IMR-90 (cell line): Measurements from ENCODE around the gene CFP. TPM values are rescaled to one million over a fixed set of nuclear protein-coding genes. Genes with fewer than 3 reads are reported as not detected.
A peak's percentile ranks its signal among the peaks of the same experiment; 100 is the strongest.

Experiments used
- ATAC-seq: fragments of 200-7000 bp; cut with Tn5 transposase; 2 replicates; pipeline ENCODE4 v1.9.1; 2020; ENCODE audit warnings: low read depth, mild to moderate bottlenecking, moderate library complexity
- BruUV-seq: library from RNA; stranded (reverse); fragments of 400-500 nt; replicated peaks from 2 replicates; lab custom pipeline; 2021; lab: Mats Ljungman, UMichigan
- CTCF ChIA-PET: fragments of 300-600 bp; formaldehyde crosslinking; extraction: SDS; loops from one replicate; lab custom pipeline; 2021; ENCODE audit warnings: antibody characterized with exemption; lab: Yijun Ruan, JAX
- POLR2A ChIA-PET: fragments of 300-600 bp; sonication (Branson Sonifier 250); formaldehyde crosslinking; loops from one replicate; lab custom pipeline; 2022; ENCODE audit warnings: antibody characterized with exemption; ENCODE audit not compliant: unreplicated experiment; lab: Charles Lee
- DNase-seq: peaks from one replicate; pipeline ENCODE4 v3.0.0; 2013
- H2AFZ ChIP-seq: replicated peaks from 2 replicates; pipeline ENCODE3; 2013; ENCODE audit warnings: low read length, mild to moderate bottlenecking; ENCODE audit not compliant: poor library complexity
- H2AK5ac ChIP-seq: 2 replicates; pipeline ENCODE4 v1.6.1; 2013; ENCODE audit warnings: low read depth, low read length, inconsistent platforms
- H2AK9ac ChIP-seq: replicated peaks from 2 replicates; pipeline ENCODE3; 2013; ENCODE audit warnings: mild to moderate bottlenecking, low read depth, low read length, moderate library complexity; ENCODE audit not compliant: poor library complexity
- H2BK120ac ChIP-seq: 2 replicates; pipeline ENCODE4 v1.6.1; 2013; ENCODE audit warnings: low read depth, low read length, inconsistent platforms
- H2BK15ac ChIP-seq: 3 replicates; pipeline ENCODE4 v1.6.1; 2013; ENCODE audit warnings: low read depth, low read length, inconsistent platforms
- H2BK20ac ChIP-seq: 2 replicates; pipeline ENCODE4 v1.6.1; 2013; ENCODE audit warnings: low read depth, mild to moderate bottlenecking, inconsistent platforms, low read length, moderate library complexity
- H2BK5ac ChIP-seq: 2 replicates; pipeline ENCODE4 v1.6.1; 2013; ENCODE audit warnings: mild to moderate bottlenecking, low read depth, low read length, inconsistent platforms; ENCODE audit not compliant: poor library complexity, severe bottlenecking
- H3K14ac ChIP-seq: replicated peaks from 2 replicates; pipeline ENCODE4 v1.6.1; 2013; ENCODE audit warnings: low read depth, low read length, inconsistent platforms
- H3K18ac ChIP-seq: 2 replicates; pipeline ENCODE4 v1.6.1; 2013; ENCODE audit warnings: low read depth, low read length, control low read depth
- H3K23ac ChIP-seq: 2 replicates; pipeline ENCODE4 v1.6.1; 2013; ENCODE audit warnings: low read depth, low read length, inconsistent platforms
- H3K27ac ChIP-seq: 2 replicates; pipeline ENCODE4 v1.5.1; 2013; ENCODE audit warnings: mild to moderate bottlenecking, control low read depth, low read length; ENCODE audit not compliant: insufficient read depth
- H3K27me3 ChIP-seq: 2 replicates; pipeline ENCODE4 v1.6.1; 2013; ENCODE audit warnings: low read length; ENCODE audit not compliant: control insufficient read depth, insufficient read depth
- H3K36me3 ChIP-seq: 2 replicates; pipeline ENCODE4 v1.6.1; 2013; ENCODE audit warnings: low read length, mixed read lengths; ENCODE audit not compliant: control insufficient read depth, insufficient read depth
- H3K4ac ChIP-seq: 2 replicates; pipeline ENCODE4 v1.6.1; 2013; ENCODE audit warnings: low read depth, low read length, inconsistent platforms
- H3K4me1 ChIP-seq: 2 replicates; pipeline ENCODE4 v1.6.1; 2013; ENCODE audit warnings: low read length, mixed read lengths; ENCODE audit not compliant: control insufficient read depth, insufficient read depth
- H3K4me2 ChIP-seq: 2 replicates; pipeline ENCODE4 v1.6.1; 2013; ENCODE audit warnings: low read depth, mild to moderate bottlenecking, control low read depth, low read length, moderate library complexity
- H3K4me3 ChIP-seq: 2 replicates; pipeline ENCODE4 v1.5.1; 2013; ENCODE audit warnings: low read depth, mild to moderate bottlenecking, control low read depth, low read length, moderate library complexity; ENCODE audit not compliant: insufficient read depth
- H3K56ac ChIP-seq: 2 replicates; pipeline ENCODE4 v1.6.1; 2013; ENCODE audit warnings: low read length, inconsistent platforms; ENCODE audit not compliant: insufficient read depth; ENCODE audit errors: extremely low read depth
- H3K79me1 ChIP-seq, 2 experiments: 2 replicates each; pipeline ENCODE4 v1.6.1; 2013; ENCODE audit warnings: low read length in 2 of 2, inconsistent platforms in 1 of 2, low read depth in 1 of 2
- H3K9ac ChIP-seq: 2 replicates; pipeline ENCODE4 v1.6.1; 2013; ENCODE audit warnings: low read depth, low read length, control low read depth
- H3K9me1 ChIP-seq: 2 replicates; pipeline ENCODE4 v1.6.1; 2013; ENCODE audit warnings: low read length, inconsistent platforms; ENCODE audit not compliant: insufficient read depth
- H3K9me3 ChIP-seq: 2 replicates; pipeline ENCODE4 v1.6.1; 2013; ENCODE audit warnings: low read length; ENCODE audit not compliant: control insufficient read depth, insufficient read depth
- H4K20me1 ChIP-seq: 2 replicates; pipeline ENCODE4 v1.6.1; 2013; ENCODE audit warnings: low read length, inconsistent platforms; ENCODE audit not compliant: insufficient read depth
- H4K5ac ChIP-seq: 2 replicates; pipeline ENCODE4 v1.6.1; 2013; ENCODE audit warnings: mild to moderate bottlenecking, low read depth, low read length, control low read depth
- H4K8ac ChIP-seq, 2 experiments: 2 replicates each; pipeline ENCODE4 v1.6.1; 2013; ENCODE audit warnings: low read depth in 2 of 2, low read length in 2 of 2, control low read depth in 1 of 2, inconsistent platforms in 1 of 2
- H4K91ac ChIP-seq: 2 replicates; pipeline ENCODE4 v1.6.1; 2013; ENCODE audit warnings: low read depth, low read length, inconsistent platforms; ENCODE audit not compliant: insufficient read depth
- CTCF ChIP-seq: conservative IDR thresholded peaks from 2 replicates; pipeline ENCODE4 v1.5.1; 2012; ENCODE audit warnings: mild to moderate bottlenecking, low read depth, low read length, improper control_type of control experiment
- RAD21 ChIP-seq: IDR thresholded peaks from 2 replicates; pipeline ENCODE4 v1.6.1; 2012; ENCODE audit warnings: low read length, improper control_type of control experiment
- RCOR1 ChIP-seq: IDR thresholded peaks from 2 replicates; pipeline ENCODE4 v1.6.1; 2012; ENCODE audit warnings: mild to moderate bottlenecking, low read length, improper control_type of control experiment; ENCODE audit not compliant: insufficient replicate concordance
- SMC3 ChIP-seq: fragments of 150-350 bp; IDR thresholded peaks from 2 replicates; pipeline ENCODE4 v1.6.1; 2016; ENCODE audit warnings: low read depth, mild to moderate bottlenecking, antibody characterized with exemption, low read length, moderate library complexity
- WGBS, 2 experiments: methylation state at CpG; one replicate each; pipeline versions ENCODE4 v1.1.5 to v1.1.7; 2013; ENCODE audit warnings: missing lambda C conversion rate in 2 of 2; ENCODE audit not compliant: insufficient read length in 1 of 2; ENCODE audit errors: extremely low coverage in 2 of 2; 5-methylcytosine and 5-hydroxymethylcytosine counted together
- dilution Hi-C: fragments of 300-500 bp; cut with HindIII; formaldehyde crosslinking; loops from one replicate; pipeline ENCODE4 v1.14.3; 2018; ENCODE audit warnings: low sequenced_read_pairs; ENCODE audit not compliant: unreplicated experiment
- in situ Hi-C: fragments of 300-500 bp; cut with MboI; formaldehyde crosslinking; loops from 3 replicates; pipeline ENCODE4 v1.14.3; 2019; ENCODE audit warnings: low sequenced_read_pairs, inconsistent platforms, mixed read lengths
- intact Hi-C: fragments of 100-400 bp; cut with micrococcal nuclease; formaldehyde crosslinking; loops from 2 replicates; pipeline ENCODE4 v1.10.0; 2022
- polyA plus RNA-seq, 3 experiments: library from polyadenylated mRNA; depleted of rRNA; stranded (reverse); fragments of >200 nt; gene quantifications; 2 replicates each; pipeline ENCODE4 v1.2.3, GENCODE V29; 2012; ENCODE audit warnings: low replicate concordance in 1 of 3
- total RNA-seq: library from RNA; depleted of rRNA; stranded (reverse); fragments of >200 nt; gene quantifications from 2 replicates; pipeline ENCODE4 v1.2.3, GENCODE V29; 2012

CFP gene
- total and polyA plus RNA-seq, 2 of the 4 experiments (the other 2 are of a cell fraction), result under 0.01 to 0.14 TPM

GRCh38 chrX:47644557-47645091, 14.9 kb upstream of the CFP start:
- Histone ChIP-seq H4K5ac (no peak overlapping the region), H2AFZ (no peak overlapping the region), H3K27me3 (no peaks in the 10 kb centered on the region), H4K20me1 (peaks cover 25% of the 10 kb centered on the region), H3K18ac (no peak overlapping the region), H3K9ac (no peak overlapping the region), H3K56ac (no peak overlapping the region), H3K4ac (no peak overlapping the region), H3K27ac (no peak overlapping the region), H2BK20ac (no peak overlapping the region), H3K9me1 (no peaks in the 10 kb centered on the region), H2AK5ac (no peak overlapping the region), H2BK5ac (no peak overlapping the region), H3K79me1 (peaks cover 3 to 42% of the 10 kb centered on the region in 2 experiments; a peak in 3 of 4 replicates), H3K9me3 (no peaks in the 10 kb centered on the region), H3K4me1 (peaks cover 5% of the 10 kb centered on the region), H3K4me3 (no peak overlapping the region), H3K23ac (no peak overlapping the region), H3K4me2 (no peak overlapping the region), H3K14ac (no peak overlapping the region), H3K36me3 (peaks cover 13% of the 10 kb centered on the region), H2BK120ac (no peak overlapping the region), H4K8ac (no peak overlapping the region), H4K91ac (no peak overlapping the region), H2BK15ac (no peak overlapping the region), H2AK9ac (no peak overlapping the region)
- POLR2A ChIA-PET, result no interaction called here
- in situ Hi-C loops (loop anchor here (5.0 to 25.0 kb wide), 2 partner anchors 82 to 432 kb away; partner anchors contain the start of genes ARAF and CDK16), intact Hi-C loops (loop anchor here (1.0 to 5.0 kb wide), 5 partner anchors 57 to 452 kb away; partner anchors contain the start of gene UBA1), dilution Hi-C loops (no loop called here)
- TF ChIP-seq RCOR1, result no peak
- peak; percentile 40; the same call in 1 of the 2 replicates for TF ChIP-seq RAD21
- TF ChIP-seq SMC3, result peak; percentile 45; the same call in 1 of the 2 replicates
- TF ChIP-seq CTCF, result peak; percentile 53
- DNase-seq (peak; percentile 44), ATAC-seq (peak; percentile 33; the same call in 1 of the 2 replicates)
- no TSS peak for BruUV-seq
- WGBS, 2 experiments, result 49% methylated on average over 6 of the region's 12 CpGs; no CpG with 5 or more reads in 1 of the 2 experiments
- CTCF ChIA-PET, result interaction anchor here (0.7 to 1.5 kb wide), 6 partner anchors 21 to 383 kb away, joined by 3 to 6 read pairs (median 3); partner anchors contain the start of gene TIMP1
